T-helper 17 cell (primary cell): ENCODE results near the gene PRKAR1A. TPM values are rescaled to one million over a fixed set of nuclear protein-coding genes. Genes with fewer than 3 reads are reported as not detected.
"Not testable (repeated sequence)": the region's sequence is repeated elsewhere in the genome, so short reads cannot be mapped to it uniquely, and the experiment has no call there.

Source experiments
- ATAC-seq: fragments of 150-1000 bp; cut with Tn5 transposase; 2 replicates; pipeline ENCODE4 v1.10.0; 2021; ENCODE audit warnings: mild to moderate bottlenecking, moderate library complexity
- DNase-seq, 3 donors: peaks; one replicate each; pipeline versions ENCODE4 v3.0.0 to v3.0.0-alpha.2; 2020 to 2021
- H3K9me3 ChIP-seq: one replicate; pipeline ENCODE4 v1.7.0; 2013; ENCODE audit warnings: low read length, mild to moderate bottlenecking; ENCODE audit not compliant: control insufficient read depth, poor library complexity, severe bottlenecking
- H3K27ac Mint-ChIP-seq: one replicate; pipeline ENCODE4 v1.8.0; 2022; ENCODE audit warnings: mild to moderate bottlenecking, moderate library complexity, mixed read lengths
- H3K27me3 Mint-ChIP-seq: one replicate; pipeline ENCODE4 v1.8.0; 2022; ENCODE audit warnings: mixed read lengths
- H3K36me3 Mint-ChIP-seq: one replicate; pipeline ENCODE4 v1.8.0; 2022; ENCODE audit warnings: low read depth, mixed read lengths
- H3K4me1 Mint-ChIP-seq: one replicate; pipeline ENCODE4 v1.8.0; 2022; ENCODE audit warnings: mild to moderate bottlenecking, mixed read lengths
- H3K4me3 Mint-ChIP-seq: one replicate; pipeline ENCODE4 v1.8.0; 2022; ENCODE audit warnings: mild to moderate bottlenecking, moderate library complexity, mixed read lengths
- total RNA-seq, 4 donors: library from RNA in 2 of 4; stranded (reverse) in 2 of 4; gene quantifications; one replicate each; pipeline ENCODE4 v1.2.3 and lab custom pipeline; 2022 to 2026

PRKAR1A gene
- total RNA-seq, 2 donors from 2014 or later: 133 to 146 TPM

- no peaks in the 10 kb centered on the region for H3K4me1 Mint-ChIP-seq
- no peaks in the 10 kb centered on the region for H3K9me3 ChIP-seq
- H3K27me3 Mint-ChIP-seq: peaks cover 36% of the 10 kb centered on the region
- H3K36me3 Mint-ChIP-seq: no peaks in the 10 kb centered on the region
- no peak overlapping the region for H3K4me3 Mint-ChIP-seq
- ATAC-seq (no peak), DNase-seq (no peak)
- H3K27ac Mint-ChIP-seq: no peak overlapping the region
These were observed 69.8 kb downstream of the PRKAR1A start for GRCh38 chr17:68581863-68582645.

- not testable (repeated sequence) for H3K27ac Mint-ChIP-seq, H3K9me3 ChIP-seq, H3K4me3 Mint-ChIP-seq, H3K36me3 Mint-ChIP-seq, H3K4me1 Mint-ChIP-seq, ATAC-seq, DNase-seq
- peaks cover 39% of the 10 kb centered on the region for H3K27me3 Mint-ChIP-seq
These were observed 70.6 kb downstream of the PRKAR1A start for GRCh38 chr17:68582867-68583266.

- DNase-seq: no peak
- ATAC-seq: no peak
- H3K9me3 ChIP-seq: no peaks in the 10 kb centered on the region
- H3K4me1 Mint-ChIP-seq: no peaks in the 10 kb centered on the region
- no peak overlapping the region for H3K27ac Mint-ChIP-seq
- H3K36me3 Mint-ChIP-seq: peaks cover 2% of the 10 kb centered on the region
- no peak overlapping the region for H3K4me3 Mint-ChIP-seq
- H3K27me3 Mint-ChIP-seq: peaks cover 44% of the 10 kb centered on the region
These were observed 72.5 kb downstream of the PRKAR1A start for GRCh38 chr17:68584581-68585303.

GRCh38 chr17:68585643-68586042 lies 73.4 kb downstream of the PRKAR1A start:
- Mint-ChIP-seq H3K27me3 (peaks cover 40% of the 10 kb centered on the region), H3K36me3 (peaks cover 2% of the 10 kb centered on the region), H3K4me1 (no peaks in the 10 kb centered on the region), H3K4me3 (no peak overlapping the region), H3K27ac (no peak overlapping the region)
- DNase-seq: no peak
- no peaks in the 10 kb centered on the region for H3K9me3 ChIP-seq
- ATAC-seq: no peak

DNA sequence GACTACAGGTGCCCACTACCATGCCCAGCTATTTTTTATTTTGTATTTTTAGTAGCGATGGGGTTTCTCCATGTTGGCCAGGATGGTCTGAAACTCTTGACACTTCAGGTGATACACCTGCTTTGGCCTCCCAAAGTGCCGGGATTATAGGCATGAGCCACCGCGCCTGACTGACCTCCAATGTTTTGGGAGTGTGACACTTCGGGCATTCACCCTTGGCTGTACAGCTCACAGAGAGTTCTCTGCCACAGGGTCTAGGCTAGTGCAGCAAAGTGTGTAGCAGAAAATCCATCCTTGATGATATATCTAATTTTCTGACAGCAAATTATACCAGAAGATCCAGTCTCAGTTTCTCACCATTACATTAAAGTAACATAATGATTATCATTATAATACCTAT lies 74.8 kb downstream of the PRKAR1A start:
- Mint-ChIP-seq H3K4me3 (no peak overlapping the region), H3K27ac (no peak overlapping the region), H3K4me1 (no peaks in the 10 kb centered on the region), H3K27me3 (peaks cover 49% of the 10 kb centered on the region), H3K36me3 (peaks cover 5% of the 10 kb centered on the region)
- DNase-seq (no peak), ATAC-seq (no peak)
- no peaks in the 10 kb centered on the region for H3K9me3 ChIP-seq

DNA sequence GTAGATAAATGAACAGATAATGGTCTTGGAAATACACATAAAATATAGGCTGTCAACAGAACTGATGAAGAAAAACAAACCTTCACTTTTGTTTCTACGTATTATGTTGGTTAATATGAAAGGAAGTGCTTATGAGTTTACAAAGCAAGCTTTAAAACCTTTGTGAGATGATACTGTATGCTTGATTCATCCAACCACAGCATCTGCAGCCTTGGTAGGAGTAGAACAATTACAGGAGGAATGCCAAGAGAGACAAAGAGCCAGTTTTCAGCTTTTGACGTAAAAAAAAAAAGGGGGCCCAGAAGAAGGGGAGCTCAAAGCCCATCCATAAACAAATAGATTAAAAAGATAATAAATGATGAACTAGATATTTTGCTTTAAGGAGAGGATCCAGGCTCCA lies 75.6 kb downstream of the PRKAR1A start:
- H3K36me3 Mint-ChIP-seq: peaks cover 5% of the 10 kb centered on the region
- H3K4me1 Mint-ChIP-seq: no peaks in the 10 kb centered on the region
- ATAC-seq (no peak), DNase-seq (no peak)
- H3K27ac Mint-ChIP-seq: no peak overlapping the region
- H3K4me3 Mint-ChIP-seq: no peak overlapping the region
- H3K9me3 ChIP-seq: no peaks in the 10 kb centered on the region
- peaks cover 54% of the 10 kb centered on the region for H3K27me3 Mint-ChIP-seq

DNA sequence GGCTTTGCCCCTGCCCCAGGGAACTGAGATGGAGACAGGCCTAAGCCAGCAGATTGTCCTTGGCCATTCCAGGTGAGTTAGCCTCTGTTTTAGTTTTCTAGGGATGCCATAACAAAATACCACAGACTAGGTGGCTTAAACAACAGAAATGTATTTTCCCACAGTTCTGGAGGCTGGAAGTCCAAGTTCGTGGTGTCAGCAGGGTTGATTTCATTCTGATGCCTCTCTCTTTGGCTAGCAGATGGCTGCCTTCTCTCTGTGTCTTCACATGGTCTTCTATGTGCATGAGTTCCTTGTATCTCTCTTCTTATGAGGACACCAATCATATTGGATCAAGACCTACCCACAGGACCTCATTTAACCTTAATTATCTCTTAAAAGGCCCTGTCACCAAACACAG lies 76.1 kb downstream of the PRKAR1A start:
- H3K4me1 Mint-ChIP-seq: no peaks in the 10 kb centered on the region
- H3K9me3 ChIP-seq: no peaks in the 10 kb centered on the region
- no peak overlapping the region for H3K27ac Mint-ChIP-seq
- H3K36me3 Mint-ChIP-seq: peaks cover 5% of the 10 kb centered on the region
- no peak for ATAC-seq
- DNase-seq: no peak
- no peak overlapping the region for H3K4me3 Mint-ChIP-seq
- peaks cover 55% of the 10 kb centered on the region for H3K27me3 Mint-ChIP-seq

- peaks cover 5% of the 10 kb centered on the region for H3K36me3 Mint-ChIP-seq
- no peak for DNase-seq
- H3K9me3 ChIP-seq: no peaks in the 10 kb centered on the region
- no peaks in the 10 kb centered on the region for H3K4me1 Mint-ChIP-seq
- H3K4me3 Mint-ChIP-seq: no peak overlapping the region
- ATAC-seq: no peak
- H3K27ac Mint-ChIP-seq: no peak overlapping the region
- H3K27me3 Mint-ChIP-seq: peaks cover 59% of the 10 kb centered on the region
These were observed 76.9 kb downstream of the PRKAR1A start for GRCh38 chr17:68589086-68589485.

GRCh38 chr17:68591583-68591982 lies 79.4 kb downstream of the PRKAR1A start:
- H3K27ac Mint-ChIP-seq: no peak overlapping the region
- peaks cover 7% of the 10 kb centered on the region for H3K4me1 Mint-ChIP-seq
- no peaks in the 10 kb centered on the region for H3K9me3 ChIP-seq
- peaks cover 5% of the 10 kb centered on the region for H3K36me3 Mint-ChIP-seq
- H3K27me3 Mint-ChIP-seq: peaks cover 79% of the 10 kb centered on the region
- H3K4me3 Mint-ChIP-seq: no peak overlapping the region
- ATAC-seq (no peak), DNase-seq (no peak)

GRCh38 chr17:68592009-68592408 lies 79.8 kb downstream of the PRKAR1A start:
- no peaks in the 10 kb centered on the region for H3K9me3 ChIP-seq
- Mint-ChIP-seq H3K4me3 (no peak overlapping the region), H3K4me1 (peaks cover 7% of the 10 kb centered on the region), H3K27ac (no peak overlapping the region), H3K36me3 (peaks cover 5% of the 10 kb centered on the region), H3K27me3 (peaks cover 80% of the 10 kb centered on the region)
- ATAC-seq: no peak
- DNase-seq: no peak

DNA sequence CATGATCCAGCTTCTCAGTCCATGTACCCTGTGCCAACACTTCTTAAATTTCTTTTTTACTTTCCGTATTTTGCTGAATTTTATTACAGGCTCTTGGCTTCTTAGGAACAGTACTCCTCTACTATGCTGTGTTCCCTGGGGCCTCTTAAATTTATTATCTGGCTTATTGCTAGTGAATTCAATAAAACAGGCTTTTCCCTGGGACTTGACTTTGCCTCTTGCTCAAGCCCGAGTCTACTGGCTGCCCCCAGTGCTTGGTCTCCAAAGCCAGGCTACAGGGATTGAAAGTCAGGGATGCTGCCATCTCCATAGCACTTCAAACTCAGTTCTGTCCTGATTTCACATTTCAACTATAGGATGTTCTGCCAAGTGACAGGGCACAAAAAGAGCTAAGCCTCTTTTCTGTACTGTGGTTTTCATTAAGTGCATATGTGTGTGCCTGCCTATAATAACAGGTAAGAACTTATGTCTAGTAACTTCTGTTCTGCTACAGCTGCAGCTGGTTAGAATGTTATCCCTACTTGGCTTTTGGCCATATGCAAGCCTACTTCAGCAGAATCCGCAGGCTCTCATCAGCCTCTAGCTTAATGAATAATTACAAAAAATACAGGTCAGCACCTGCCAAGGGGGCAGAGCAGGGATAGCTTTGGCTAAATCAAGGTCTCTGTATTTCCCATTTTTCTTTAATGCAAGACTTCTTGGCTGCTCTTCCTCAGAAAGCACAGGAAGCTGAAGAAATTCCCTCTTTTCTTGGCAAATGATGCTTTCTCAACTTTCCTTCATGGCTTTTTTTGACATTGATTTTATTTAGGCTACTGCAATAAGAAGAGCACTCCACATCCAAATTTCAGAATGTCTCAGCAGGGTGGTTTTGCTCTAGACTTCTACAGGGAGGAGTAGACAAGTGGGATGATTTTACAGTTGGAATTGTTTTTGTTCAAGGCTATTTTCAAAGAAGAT lies 80.7 kb downstream of the PRKAR1A start:
- Mint-ChIP-seq H3K36me3 (peaks cover 3% of the 10 kb centered on the region), H3K27me3 (peaks cover 80% of the 10 kb centered on the region), H3K27ac (no peak overlapping the region), H3K4me1 (peaks cover 7% of the 10 kb centered on the region), H3K4me3 (no peak overlapping the region)
- DNase-seq: no peak
- ATAC-seq: no peak
- H3K9me3 ChIP-seq: no peaks in the 10 kb centered on the region

DNA sequence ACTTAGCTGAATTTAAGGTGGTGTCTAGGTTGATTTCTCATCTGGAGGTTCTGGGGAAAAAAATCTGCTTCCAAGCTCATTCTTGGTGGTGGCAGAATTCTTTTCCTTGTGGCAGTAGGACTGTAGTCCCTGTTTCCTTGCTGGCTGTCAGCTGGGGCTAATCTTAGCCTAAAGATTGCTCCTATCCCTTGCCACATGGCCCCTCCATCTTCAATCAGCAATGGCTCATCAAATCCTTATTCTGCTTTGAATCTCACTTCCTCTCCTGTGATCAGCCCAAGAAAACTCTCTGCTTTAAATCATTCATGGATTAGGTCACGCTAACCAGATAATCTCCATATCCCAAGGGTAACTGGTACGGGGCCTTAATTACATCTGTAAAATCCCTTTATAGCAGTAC lies 82.3 kb downstream of the PRKAR1A start:
- ATAC-seq (no peak), DNase-seq (no peak)
- H3K36me3 Mint-ChIP-seq: peaks cover 3% of the 10 kb centered on the region
- H3K4me1 Mint-ChIP-seq: peaks cover 7% of the 10 kb centered on the region
- no peak overlapping the region for H3K27ac Mint-ChIP-seq
- H3K9me3 ChIP-seq: no peaks in the 10 kb centered on the region
- H3K4me3 Mint-ChIP-seq: no peak overlapping the region
- peaks cover 90% of the 10 kb centered on the region for H3K27me3 Mint-ChIP-seq

GRCh38 chr17:68595496-68595895 lies 83.3 kb downstream of the PRKAR1A start:
- peaks cover 5% of the 10 kb centered on the region for H3K36me3 Mint-ChIP-seq
- DNase-seq: no peak

More at GRCh38 chr17:68595496-68595895, 83.3 kb downstream of the PRKAR1A start:
- Mint-ChIP-seq H3K4me1 (peaks cover 9% of the 10 kb centered on the region), H3K27ac (no peak overlapping the region), H3K4me3 (no peak overlapping the region), H3K27me3 (peaks cover 94% of the 10 kb centered on the region)
- ATAC-seq: no peak
- no peaks in the 10 kb centered on the region for H3K9me3 ChIP-seq
